OCI-LY1 (cell line): ENCODE results near the gene LCN15.

Experiments
- H2AFZ ChIP-seq: fragments of 200-600 bp; sonication (generic), shearing (Covaris generic); 2 replicates; pipeline ENCODE4 v1.6.0; 2014; ENCODE audit warnings: antibody characterized with exemption, mild to moderate bottlenecking, low read length
- H3F3A ChIP-seq: fragments of 200-600 bp; sonication (generic), shearing (Covaris generic); 2 replicates; pipeline ENCODE4 v1.6.0; 2014; ENCODE audit warnings: mild to moderate bottlenecking, antibody characterized with exemption, low read length, moderate library complexity; ENCODE audit not compliant: insufficient read depth
- H3K27ac ChIP-seq: fragments of 200-600 bp; sonication (generic); 2 replicates; pipeline ENCODE4 v1.5.1; 2014; ENCODE audit warnings: low read length, mixed run types, mild to moderate bottlenecking, low read depth; ENCODE audit not compliant: poor library complexity, severe bottlenecking
- H3K27me3 ChIP-seq: fragments of 200-600 bp; sonication (generic); 2 replicates; pipeline ENCODE4 v1.6.0; 2014; ENCODE audit warnings: antibody characterized with exemption, mild to moderate bottlenecking, low read length, moderate library complexity; ENCODE audit not compliant: insufficient read depth
- H3K36me3 ChIP-seq: fragments of 200-600 bp; sonication (generic); 2 replicates; pipeline ENCODE4 v1.6.1; 2014; ENCODE audit warnings: mild to moderate bottlenecking, antibody characterized with exemption, low read length, moderate library complexity, mixed read lengths; ENCODE audit not compliant: insufficient read depth
- H3K4me1 ChIP-seq: fragments of 200-600 bp; sonication (generic); 2 replicates; pipeline ENCODE4 v1.5.1; 2014; ENCODE audit warnings: mild to moderate bottlenecking, low read length, moderate library complexity; ENCODE audit not compliant: insufficient read depth, severe bottlenecking
- H3K4me2 ChIP-seq: fragments of 200-600 bp; sonication (generic), shearing (Covaris generic); 2 replicates; pipeline ENCODE4 v1.6.1; 2014; ENCODE audit warnings: low read length
- H3K4me3 ChIP-seq: fragments of 200-600 bp; sonication (generic); 2 replicates; pipeline ENCODE4 v1.5.1; 2014; ENCODE audit warnings: low read length, low read depth, mild to moderate bottlenecking, mixed read lengths; ENCODE audit not compliant: poor library complexity, severe bottlenecking
- H3K79me2 ChIP-seq: fragments of 200-600 bp; shearing (Covaris generic); 2 replicates; pipeline ENCODE4 v1.6.1; 2016; ENCODE audit warnings: mixed run types, low read length, mixed read lengths; ENCODE audit not compliant: insufficient read depth
- H3K9ac ChIP-seq: fragments of 200-600 bp; sonication (generic), shearing (Covaris generic); 2 replicates; pipeline ENCODE4 v1.6.1; 2014; ENCODE audit warnings: mild to moderate bottlenecking, low read length, mixed read lengths
- H3K9me2 ChIP-seq: fragments of 200-600 bp; sonication (generic), shearing (Covaris generic); 2 replicates; pipeline ENCODE4 v1.6.1; 2014; ENCODE audit warnings: low read depth, mild to moderate bottlenecking, low read length, mixed read lengths
- H3K9me3 ChIP-seq: fragments of 200-600 bp; shearing (Covaris generic); 2 replicates; pipeline ENCODE4 v1.6.1; 2014; ENCODE audit warnings: low read length, mixed read lengths
- H4K20me1 ChIP-seq: fragments of 200-600 bp; sonication (generic), shearing (Covaris generic); 2 replicates; pipeline ENCODE4 v1.6.0; 2016; ENCODE audit warnings: mild to moderate bottlenecking, low read length; ENCODE audit not compliant: insufficient read depth
- EZH2 ChIP-seq: fragments of 200-600 bp; sonication (generic), shearing (Covaris generic); IDR thresholded peaks from 2 replicates; pipeline ENCODE4 v1.8.0; 2017; ENCODE audit warnings: borderline replicate concordance, mixed run types, mild to moderate bottlenecking, antibody characterized with exemption, low read length, moderate library complexity, mixed read lengths
- TF ChIP-seq, protein P1 (sequence below): fragments of 200-600 bp; sonication (generic), shearing (Covaris generic); IDR thresholded peaks from 2 replicates; pipeline ENCODE4 v1.5.1; 2017; ENCODE audit warnings: mild to moderate bottlenecking, antibody characterized with exemption, low read length, moderate library complexity, mixed read lengths

Gene LCN15

GRCh38 chr9:136710543-136710942, 53.8 kb downstream of the LCN15 start:
- Histone ChIP-seq H2AFZ (no peak overlapping the region), H3K79me2 (no peaks in the 10 kb centered on the region), H3K9me3 (no peaks in the 10 kb centered on the region), H3K4me1 (no peaks in the 10 kb centered on the region), H3F3A (no peaks in the 10 kb centered on the region), H4K20me1 (no peaks in the 10 kb centered on the region), H3K27me3 (peaks cover 11% of the 10 kb centered on the region; the same call in 1 of the 2 replicates), H3K27ac (no peak overlapping the region), H3K9ac (no peak overlapping the region), H3K4me3 (no peak overlapping the region), H3K36me3 (no peaks in the 10 kb centered on the region), H3K4me2 (no peak overlapping the region), H3K9me2 (no peaks in the 10 kb centered on the region)
- TF ChIP-seq, protein P1, sequence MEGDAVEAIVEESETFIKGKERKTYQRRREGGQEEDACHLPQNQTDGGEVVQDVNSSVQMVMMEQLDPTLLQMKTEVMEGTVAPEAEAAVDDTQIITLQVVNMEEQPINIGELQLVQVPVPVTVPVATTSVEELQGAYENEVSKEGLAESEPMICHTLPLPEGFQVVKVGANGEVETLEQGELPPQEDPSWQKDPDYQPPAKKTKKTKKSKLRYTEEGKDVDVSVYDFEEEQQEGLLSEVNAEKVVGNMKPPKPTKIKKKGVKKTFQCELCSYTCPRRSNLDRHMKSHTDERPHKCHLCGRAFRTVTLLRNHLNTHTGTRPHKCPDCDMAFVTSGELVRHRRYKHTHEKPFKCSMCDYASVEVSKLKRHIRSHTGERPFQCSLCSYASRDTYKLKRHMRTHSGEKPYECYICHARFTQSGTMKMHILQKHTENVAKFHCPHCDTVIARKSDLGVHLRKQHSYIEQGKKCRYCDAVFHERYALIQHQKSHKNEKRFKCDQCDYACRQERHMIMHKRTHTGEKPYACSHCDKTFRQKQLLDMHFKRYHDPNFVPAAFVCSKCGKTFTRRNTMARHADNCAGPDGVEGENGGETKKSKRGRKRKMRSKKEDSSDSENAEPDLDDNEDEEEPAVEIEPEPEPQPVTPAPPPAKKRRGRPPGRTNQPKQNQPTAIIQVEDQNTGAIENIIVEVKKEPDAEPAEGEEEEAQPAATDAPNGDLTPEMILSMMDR, result no peak
- no peak for TF ChIP-seq EZH2
